ENCODE results near the gene ATP6V1G1. TPM values are rescaled to one million over a fixed set of nuclear protein-coding genes. Genes with fewer than 3 reads are reported as not detected.

The ATP6V1G1 gene
- 92.6 and 133 TPM in 2 replicates for total RNA-seq

DNA sequence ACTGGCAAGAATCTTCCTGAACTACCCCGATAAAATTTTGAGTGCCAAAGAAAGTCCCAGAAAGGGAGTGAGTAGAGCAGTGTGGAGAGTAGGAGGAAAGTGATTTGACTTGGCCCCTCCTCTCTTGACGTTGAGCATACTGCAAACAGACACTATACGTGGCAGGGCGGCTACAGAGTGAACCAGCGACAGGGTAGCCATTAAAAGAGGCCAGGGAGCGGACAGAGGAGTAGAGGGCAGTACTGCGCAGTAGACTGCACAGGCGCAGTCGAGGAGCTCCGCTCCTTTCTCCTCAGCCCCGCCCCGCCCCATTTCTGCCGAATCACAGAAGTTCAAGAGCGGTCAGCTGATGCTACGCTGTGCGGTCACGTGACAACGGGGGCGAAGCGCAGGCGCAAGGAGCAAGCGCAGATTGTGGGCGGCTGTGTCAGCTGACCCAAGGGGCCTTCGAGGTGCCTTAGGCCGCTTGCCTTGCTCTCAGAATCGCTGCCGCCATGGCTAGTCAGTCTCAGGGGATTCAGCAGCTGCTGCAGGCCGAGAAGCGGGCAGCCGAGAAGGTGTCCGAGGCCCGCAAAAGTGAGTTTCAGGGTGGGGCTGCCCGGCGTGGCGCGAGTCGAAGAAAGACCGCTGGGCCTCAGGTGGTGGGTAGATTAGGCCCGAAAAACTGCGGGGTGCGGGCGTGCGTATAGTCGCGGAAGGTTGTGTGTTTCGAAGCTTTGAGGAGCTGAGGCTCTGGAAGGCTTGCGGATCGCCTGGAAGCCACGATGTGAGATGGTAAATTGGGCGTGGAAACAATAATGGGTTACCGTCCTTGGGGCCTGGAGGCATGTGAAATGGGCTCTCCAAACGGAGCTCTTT, at the start of gene ATP6V1G1:
Gene ATP6V1G1 (plus strand): TSS at position 425 of the 858 bp plus-strand sequence. CDS start 70 bp downstream, at position 495.

Other genes starting within 250 kb of the ATP6V1G1 start
- gene AKNA, start 199.8 kb upstream of the ATP6V1G1 start, total RNA-seq, result 11.1 and 12.6 TPM in 2 replicates
- gene WHRN, start 82.3 kb upstream of the ATP6V1G1 start, total RNA-seq, result 0.78 and 2.2 TPM in 2 replicates
- gene TMEM268, start 23.5 kb downstream of the ATP6V1G1 start, total RNA-seq, result 4.7 and 8.9 TPM in 2 replicates
- gene TEX53, start 70.0 kb downstream of the ATP6V1G1 start, total RNA-seq, result not detected in 2 replicates
- not detected in 2 replicates for gene TEX48, start 94.4 kb downstream of the ATP6V1G1 start, total RNA-seq
- 0.08 and 3.4 TPM in 2 replicates for gene TNFSF15, start 218.3 kb downstream of the ATP6V1G1 start, total RNA-seq

Measured in epithelial cell of alveolus of lung (primary cell).